Activated naive CD8-positive, alpha-beta T cell (primary cell): Measurements from ENCODE around the gene FTCDNL1.
A peak's percentile ranks its signal among the peaks of the same experiment; 100 is the strongest.

Experiments
- H3K27ac Mint-ChIP-seq: one replicate; pipeline ENCODE4 v1.8.0; 2021; ENCODE audit warnings: mixed read lengths
- H3K27me3 Mint-ChIP-seq: one replicate; pipeline ENCODE4 v1.8.0; 2021; ENCODE audit warnings: mixed read lengths
- H3K36me3 Mint-ChIP-seq: one replicate; pipeline ENCODE4 v1.8.0; 2021; ENCODE audit warnings: mixed read lengths
- H3K4me1 Mint-ChIP-seq: one replicate; pipeline ENCODE4 v1.8.0; 2021; ENCODE audit warnings: low read depth, mixed read lengths
- H3K4me3 Mint-ChIP-seq: one replicate; pipeline ENCODE4 v1.8.0; 2021; ENCODE audit warnings: mild to moderate bottlenecking, mixed read lengths
- H3K9me3 Mint-ChIP-seq: one replicate; pipeline ENCODE4 v1.8.0; 2021; ENCODE audit warnings: low read depth, mixed read lengths

Gene FTCDNL1

GRCh38 chr2:199851883-199852282, 891 bp upstream of the FTCDNL1 start:
- H3K27ac Mint-ChIP-seq, result no peak overlapping the region
- no peaks in the 10 kb centered on the region for H3K9me3 Mint-ChIP-seq
- H3K27me3 Mint-ChIP-seq, result peaks cover 2% of the 10 kb centered on the region
- no peaks in the 10 kb centered on the region for H3K36me3 Mint-ChIP-seq
- H3K4me1 Mint-ChIP-seq, result peaks cover 10% of the 10 kb centered on the region
- H3K4me3 Mint-ChIP-seq, result no peak overlapping the region

DNA sequence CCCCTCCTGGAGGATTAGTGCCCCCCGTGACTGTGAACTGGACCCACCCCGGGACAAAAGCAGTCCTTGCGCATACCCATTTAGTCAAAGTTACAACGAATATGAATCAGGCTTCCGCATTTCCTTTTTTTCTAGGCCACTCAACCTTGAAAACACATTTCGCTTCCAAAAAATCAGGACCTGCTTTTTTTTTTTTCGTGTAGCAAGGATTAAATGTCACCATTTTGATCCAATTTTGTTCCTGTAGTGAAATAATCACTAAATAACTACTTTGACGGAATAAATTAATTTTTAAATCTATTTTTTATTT, 464 bp upstream of the FTCDNL1 start:
- no peaks in the 10 kb centered on the region for H3K27me3 Mint-ChIP-seq

DNA sequence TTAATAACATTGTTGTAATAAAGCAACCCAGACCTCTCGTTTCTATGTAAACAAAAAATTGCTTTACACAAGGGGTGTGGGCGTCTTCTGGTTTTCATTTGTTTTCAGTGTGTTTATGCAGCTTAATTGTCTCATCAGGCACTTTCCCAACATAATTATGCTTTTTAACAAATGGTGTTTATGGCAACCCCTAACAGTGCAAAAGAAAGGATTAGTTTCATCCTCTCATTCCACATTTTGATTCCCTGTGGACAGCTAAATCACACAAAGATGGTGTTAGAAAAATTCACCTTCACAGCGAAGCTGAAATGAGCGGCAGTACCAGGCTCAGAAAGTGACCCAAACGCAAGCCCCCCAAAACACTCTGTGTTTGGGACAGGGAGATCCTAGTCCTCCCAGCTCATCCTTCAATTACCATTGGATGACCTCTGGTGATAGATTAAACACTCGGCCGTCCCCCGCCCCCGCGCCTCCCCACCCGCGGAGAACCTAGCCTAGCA, 724 bp downstream of the FTCDNL1 start:
- H3K27ac Mint-ChIP-seq, result peak overlapping the region; percentile 73
- H3K27me3 Mint-ChIP-seq, result no peaks in the 10 kb centered on the region
- no peaks in the 10 kb centered on the region for H3K9me3 Mint-ChIP-seq
- no peaks in the 10 kb centered on the region for H3K36me3 Mint-ChIP-seq
- H3K4me3 Mint-ChIP-seq, result peak overlapping the region; percentile 85
- peaks cover 10% of the 10 kb centered on the region for H3K4me1 Mint-ChIP-seq

More for the DNA sequence above, 464 bp upstream of the FTCDNL1 start:
- Mint-ChIP-seq H3K4me1 (peaks cover 10% of the 10 kb centered on the region), H3K9me3 (no peaks in the 10 kb centered on the region), H3K27ac (peak overlapping the region; percentile 95), H3K4me3 (peak overlapping the region; percentile 95), H3K36me3 (no peaks in the 10 kb centered on the region)

DNA sequence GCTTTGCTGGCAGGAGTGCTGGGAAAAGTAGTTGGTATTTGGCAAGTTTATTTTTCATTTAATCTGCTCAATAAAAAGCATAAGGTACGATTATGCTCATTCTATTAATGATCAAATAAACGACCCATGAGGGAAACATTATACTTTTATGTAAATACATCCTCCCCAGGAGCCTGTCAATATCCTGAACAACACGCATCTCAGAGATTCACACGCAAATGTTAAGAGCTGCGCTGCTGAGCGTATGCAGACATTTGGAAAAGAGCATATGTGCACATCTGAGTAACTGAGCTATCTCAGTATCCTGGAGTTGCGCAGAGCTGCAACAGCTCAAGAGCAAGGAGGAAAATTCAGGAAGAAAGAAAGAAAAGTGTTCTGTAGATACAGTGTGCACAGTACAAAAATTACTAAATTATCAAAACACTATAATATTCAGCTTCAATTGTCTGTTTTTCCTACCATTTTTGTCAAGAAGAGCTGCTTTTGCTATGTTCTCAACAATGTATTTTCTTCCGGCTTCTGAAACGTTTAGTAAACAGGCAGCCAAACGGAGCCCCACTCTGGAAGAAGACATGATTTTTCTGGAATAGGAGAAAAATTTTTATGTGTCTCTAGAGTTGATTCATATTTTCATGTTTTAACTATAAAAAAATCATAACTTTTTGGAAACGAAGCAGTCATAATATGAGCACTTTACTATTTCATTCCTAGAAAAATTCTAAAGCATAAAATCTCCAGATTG, 2.4 kb downstream of the FTCDNL1 start:
- no peaks in the 10 kb centered on the region for H3K36me3 Mint-ChIP-seq
- no peaks in the 10 kb centered on the region for H3K27me3 Mint-ChIP-seq
- peaks cover 10% of the 10 kb centered on the region for H3K4me1 Mint-ChIP-seq
- H3K9me3 Mint-ChIP-seq, result no peaks in the 10 kb centered on the region
- H3K4me3 Mint-ChIP-seq, result no peak overlapping the region
- H3K27ac Mint-ChIP-seq, result no peak overlapping the region

DNA sequence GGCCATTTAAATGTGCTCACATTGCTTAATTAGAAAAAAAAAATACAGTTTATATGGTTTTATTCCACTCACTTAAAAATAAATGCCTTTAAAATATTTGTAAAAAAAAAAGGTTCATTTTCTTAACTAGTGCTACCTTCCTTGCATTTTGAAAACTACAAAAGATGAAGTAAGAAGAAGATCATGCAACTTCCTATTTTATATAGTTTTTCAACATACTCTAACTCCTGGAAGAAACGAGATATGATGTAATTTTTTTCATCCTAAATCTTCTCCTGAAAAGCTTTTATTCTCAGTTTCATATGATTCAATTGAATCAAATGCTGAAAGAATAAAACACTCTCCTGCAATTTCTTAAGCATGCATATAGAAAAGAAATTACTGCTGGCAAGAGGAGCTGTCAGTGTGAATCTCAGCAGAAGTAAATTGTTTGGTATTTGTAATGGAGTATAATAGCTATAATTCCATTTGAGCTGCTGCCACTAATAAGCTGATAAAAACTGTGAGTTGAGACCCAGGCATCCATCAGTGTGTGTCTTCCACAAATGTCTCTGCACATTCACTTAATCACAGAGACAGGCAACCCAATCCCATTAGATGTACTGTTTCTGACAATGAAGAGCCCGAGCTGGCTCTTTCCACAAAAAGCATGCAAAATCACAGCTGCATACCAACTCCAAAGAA, 3.7 kb downstream of the FTCDNL1 start:
- Mint-ChIP-seq H3K4me3 (no peak overlapping the region), H3K27ac (no peak overlapping the region), H3K27me3 (no peaks in the 10 kb centered on the region), H3K9me3 (no peaks in the 10 kb centered on the region), H3K36me3 (no peaks in the 10 kb centered on the region), H3K4me1 (peaks cover 10% of the 10 kb centered on the region)

GRCh38 chr2:199842631-199843395, 8.2 kb downstream of the FTCDNL1 start:
- no peaks in the 10 kb centered on the region for H3K4me1 Mint-ChIP-seq
- no peaks in the 10 kb centered on the region for H3K27me3 Mint-ChIP-seq
- H3K36me3 Mint-ChIP-seq, result peaks cover 14% of the 10 kb centered on the region
- no peak overlapping the region for H3K27ac Mint-ChIP-seq
- no peaks in the 10 kb centered on the region for H3K9me3 Mint-ChIP-seq
- H3K4me3 Mint-ChIP-seq, result no peak overlapping the region

DNA sequence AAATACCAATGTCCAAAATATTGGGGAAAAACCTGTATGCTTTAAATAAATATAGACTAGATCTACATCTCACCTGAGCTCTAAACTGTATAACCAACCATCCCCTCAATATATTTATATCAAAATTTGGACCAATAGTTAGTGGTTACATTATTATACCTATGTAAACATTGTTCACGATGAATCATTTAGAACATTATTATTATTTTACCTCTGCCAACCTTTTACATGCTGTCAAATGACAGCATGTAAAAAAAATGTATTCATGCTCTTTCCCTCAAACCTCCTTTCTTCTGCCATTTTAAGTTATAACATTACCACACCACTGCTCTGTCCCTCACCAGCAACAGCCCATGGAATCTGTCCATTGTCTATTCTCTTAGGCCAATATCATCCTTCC, 9.6 kb downstream of the FTCDNL1 start:
- Mint-ChIP-seq H3K27me3 (no peaks in the 10 kb centered on the region), H3K4me1 (no peaks in the 10 kb centered on the region), H3K4me3 (no peak overlapping the region), H3K36me3 (peaks cover 18% of the 10 kb centered on the region), H3K27ac (no peak overlapping the region), H3K9me3 (no peaks in the 10 kb centered on the region)

- H3K9me3 Mint-ChIP-seq, result no peaks in the 10 kb centered on the region
- no peaks in the 10 kb centered on the region for H3K4me1 Mint-ChIP-seq
- no peak overlapping the region for H3K27ac Mint-ChIP-seq
- peaks cover 18% of the 10 kb centered on the region for H3K36me3 Mint-ChIP-seq
- no peaks in the 10 kb centered on the region for H3K27me3 Mint-ChIP-seq
- H3K4me3 Mint-ChIP-seq, result no peak overlapping the region
Measured at GRCh38 chr2:199838399-199838798, 12.6 kb downstream of the FTCDNL1 start.

DNA sequence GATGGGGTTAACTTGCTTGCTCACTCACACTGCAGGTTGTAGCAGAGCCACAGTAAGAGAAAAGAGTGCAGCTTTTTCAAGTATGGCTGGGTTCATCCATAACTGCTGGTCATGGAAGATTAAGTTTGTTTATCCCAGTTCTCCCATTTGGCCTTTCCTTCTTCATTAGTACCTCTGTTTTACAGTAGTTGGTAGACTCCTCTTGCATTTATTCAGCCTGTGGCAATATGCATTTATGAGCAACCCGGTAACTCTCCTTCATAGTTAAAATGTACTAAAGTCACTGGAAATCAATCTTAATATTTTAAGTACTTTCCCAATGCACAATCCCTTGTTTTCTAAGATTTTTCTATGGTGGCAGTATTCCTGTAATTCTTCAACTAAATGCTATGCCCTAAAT, 14.0 kb downstream of the FTCDNL1 start:
- Mint-ChIP-seq H3K4me3 (no peak overlapping the region), H3K27ac (no peak overlapping the region), H3K4me1 (no peaks in the 10 kb centered on the region), H3K36me3 (peaks cover 19% of the 10 kb centered on the region), H3K9me3 (no peaks in the 10 kb centered on the region), H3K27me3 (no peaks in the 10 kb centered on the region)

DNA sequence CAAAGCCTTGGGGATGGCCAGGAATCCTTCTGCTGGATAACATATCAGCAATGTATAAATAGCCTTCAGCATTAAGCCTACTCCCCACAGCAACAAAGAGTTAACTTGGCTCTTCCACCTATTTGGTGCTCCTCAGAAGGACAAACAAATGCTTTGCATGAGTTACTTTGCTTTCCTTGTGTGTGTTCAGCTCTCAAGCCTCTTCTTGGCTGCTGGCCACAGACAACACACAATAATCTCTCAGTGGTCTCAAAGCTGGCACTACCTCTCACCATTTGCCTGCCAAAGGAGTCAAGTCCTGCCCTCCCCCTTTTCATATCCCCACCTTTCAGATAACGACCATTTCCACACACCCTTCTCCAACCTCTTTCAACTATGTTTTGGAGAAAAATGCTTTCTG, 17.5 kb downstream of the FTCDNL1 start:
- Mint-ChIP-seq H3K27ac (no peak overlapping the region), H3K36me3 (peaks cover 14% of the 10 kb centered on the region), H3K4me3 (no peak overlapping the region), H3K9me3 (no peaks in the 10 kb centered on the region), H3K4me1 (no peaks in the 10 kb centered on the region), H3K27me3 (no peaks in the 10 kb centered on the region)

- H3K36me3 Mint-ChIP-seq, result peaks cover 6% of the 10 kb centered on the region
- no peak overlapping the region for H3K27ac Mint-ChIP-seq
- H3K4me3 Mint-ChIP-seq, result no peak overlapping the region
- no peaks in the 10 kb centered on the region for H3K27me3 Mint-ChIP-seq
- H3K4me1 Mint-ChIP-seq, result no peaks in the 10 kb centered on the region
- H3K9me3 Mint-ChIP-seq, result no peaks in the 10 kb centered on the region
Measured at GRCh38 chr2:199830531-199830930, 20.5 kb downstream of the FTCDNL1 start.

- H3K4me1 Mint-ChIP-seq, result no peaks in the 10 kb centered on the region
Measured at GRCh38 chr2:199829628-199830027, 21.4 kb downstream of the FTCDNL1 start.

DNA sequence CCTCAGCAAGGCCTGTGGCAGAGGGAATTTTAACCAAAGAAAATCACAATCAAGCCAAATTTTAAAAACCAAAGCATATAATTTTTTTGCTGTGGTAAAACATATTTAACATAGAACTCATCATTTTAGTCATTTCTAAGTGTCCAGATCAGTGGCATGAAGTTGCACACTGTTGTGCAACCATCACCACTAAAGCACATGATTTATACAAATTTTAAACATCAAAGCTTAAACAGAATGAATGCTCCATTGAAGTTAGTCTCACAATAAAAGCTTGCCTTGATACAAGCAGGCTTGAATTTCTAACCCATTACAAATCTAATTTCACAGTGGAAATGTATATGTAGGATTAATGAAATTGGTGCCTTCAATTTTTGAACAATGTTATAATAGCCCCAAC, 31.2 kb downstream of the FTCDNL1 start:
- no peaks in the 10 kb centered on the region for H3K9me3 Mint-ChIP-seq
- no peak overlapping the region for H3K4me3 Mint-ChIP-seq

More at GRCh38 chr2:199829628-199830027, 21.4 kb downstream of the FTCDNL1 start:
- Mint-ChIP-seq H3K36me3 (peaks cover 9% of the 10 kb centered on the region), H3K27me3 (peaks cover 1% of the 10 kb centered on the region), H3K27ac (no peak overlapping the region), H3K9me3 (no peaks in the 10 kb centered on the region), H3K4me3 (no peak overlapping the region)

DNA sequence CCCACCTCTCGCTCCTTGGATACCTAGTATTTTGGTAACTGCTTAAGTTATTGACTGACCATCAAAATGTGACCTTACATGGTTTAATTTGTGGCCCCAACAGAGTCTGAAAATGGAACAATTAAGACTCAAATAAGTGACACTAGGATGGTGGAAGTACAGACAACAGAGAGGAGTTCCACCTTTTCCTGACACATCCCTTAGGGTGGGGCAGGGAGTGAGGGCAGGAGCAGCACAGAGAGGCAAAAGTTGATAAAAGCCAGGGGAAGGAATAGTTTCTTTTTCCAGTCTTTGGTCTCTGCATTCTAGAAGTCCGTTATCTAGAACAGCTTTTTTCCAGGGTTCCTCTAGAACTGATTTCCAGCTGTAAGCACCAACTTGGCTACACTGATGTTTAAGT, 32.2 kb downstream of the FTCDNL1 start:
- H3K27me3 Mint-ChIP-seq, result no peaks in the 10 kb centered on the region
- H3K4me1 Mint-ChIP-seq, result no peaks in the 10 kb centered on the region
- no peaks in the 10 kb centered on the region for H3K9me3 Mint-ChIP-seq
- no peak overlapping the region for H3K4me3 Mint-ChIP-seq
- no peak overlapping the region for H3K27ac Mint-ChIP-seq
- peaks cover 6% of the 10 kb centered on the region for H3K36me3 Mint-ChIP-seq

More for the DNA sequence above, 31.2 kb downstream of the FTCDNL1 start:
- H3K27me3 Mint-ChIP-seq, result no peaks in the 10 kb centered on the region
- no peaks in the 10 kb centered on the region for H3K4me1 Mint-ChIP-seq
- H3K27ac Mint-ChIP-seq, result no peak overlapping the region
- peaks cover 9% of the 10 kb centered on the region for H3K36me3 Mint-ChIP-seq

- Mint-ChIP-seq H3K4me1 (no peaks in the 10 kb centered on the region), H3K27ac (no peak overlapping the region), H3K9me3 (no peaks in the 10 kb centered on the region), H3K27me3 (no peaks in the 10 kb centered on the region), H3K36me3 (peaks cover 6% of the 10 kb centered on the region), H3K4me3 (no peak overlapping the region)
Measured at GRCh38 chr2:199818026-199818425, 33.0 kb downstream of the FTCDNL1 start.
